IMR-90 (cell line): ENCODE data around the gene SEPTIN2. TPM values are rescaled to one million over a fixed set of nuclear protein-coding genes. Genes with fewer than 3 reads are reported as not detected.

Experiments
- ATAC-seq: fragments of 200-7000 bp; cut with Tn5 transposase; 2 replicates; pipeline ENCODE4 v1.9.1; 2020; ENCODE audit warnings: low read depth, mild to moderate bottlenecking, moderate library complexity
- BruUV-seq: library from RNA; stranded (reverse); fragments of 400-500 nt; replicated peaks from 2 replicates; lab custom pipeline; 2021; lab: Mats Ljungman, UMichigan
- CTCF ChIA-PET: fragments of 300-600 bp; formaldehyde crosslinking; extraction: SDS; loops from one replicate; lab custom pipeline; 2021; ENCODE audit warnings: antibody characterized with exemption; lab: Yijun Ruan, JAX
- POLR2A ChIA-PET: fragments of 300-600 bp; sonication (Branson Sonifier 250); formaldehyde crosslinking; loops from one replicate; lab custom pipeline; 2022; ENCODE audit warnings: antibody characterized with exemption; ENCODE audit not compliant: unreplicated experiment; lab: Charles Lee
- DNase-seq: peaks from one replicate; pipeline ENCODE4 v3.0.0; 2013
- H2AFZ ChIP-seq: replicated peaks from 2 replicates; pipeline ENCODE3; 2013; ENCODE audit warnings: low read length, mild to moderate bottlenecking; ENCODE audit not compliant: poor library complexity
- H2AK5ac ChIP-seq: 2 replicates; pipeline ENCODE4 v1.6.1; 2013; ENCODE audit warnings: low read depth, low read length, inconsistent platforms
- H2AK9ac ChIP-seq: replicated peaks from 2 replicates; pipeline ENCODE3; 2013; ENCODE audit warnings: mild to moderate bottlenecking, low read depth, low read length, moderate library complexity; ENCODE audit not compliant: poor library complexity
- H2BK120ac ChIP-seq: 2 replicates; pipeline ENCODE4 v1.6.1; 2013; ENCODE audit warnings: low read depth, low read length, inconsistent platforms
- H2BK15ac ChIP-seq: 3 replicates; pipeline ENCODE4 v1.6.1; 2013; ENCODE audit warnings: low read depth, low read length, inconsistent platforms
- H2BK20ac ChIP-seq: 2 replicates; pipeline ENCODE4 v1.6.1; 2013; ENCODE audit warnings: low read depth, mild to moderate bottlenecking, inconsistent platforms, low read length, moderate library complexity
- H2BK5ac ChIP-seq: 2 replicates; pipeline ENCODE4 v1.6.1; 2013; ENCODE audit warnings: mild to moderate bottlenecking, low read depth, low read length, inconsistent platforms; ENCODE audit not compliant: poor library complexity, severe bottlenecking
- H3K14ac ChIP-seq: replicated peaks from 2 replicates; pipeline ENCODE4 v1.6.1; 2013; ENCODE audit warnings: low read depth, low read length, inconsistent platforms
- H3K18ac ChIP-seq: 2 replicates; pipeline ENCODE4 v1.6.1; 2013; ENCODE audit warnings: low read depth, low read length, control low read depth
- H3K23ac ChIP-seq: 2 replicates; pipeline ENCODE4 v1.6.1; 2013; ENCODE audit warnings: low read depth, low read length, inconsistent platforms
- H3K27ac ChIP-seq: 2 replicates; pipeline ENCODE4 v1.5.1; 2013; ENCODE audit warnings: mild to moderate bottlenecking, control low read depth, low read length; ENCODE audit not compliant: insufficient read depth
- H3K27me3 ChIP-seq: 2 replicates; pipeline ENCODE4 v1.6.1; 2013; ENCODE audit warnings: low read length; ENCODE audit not compliant: control insufficient read depth, insufficient read depth
- H3K36me3 ChIP-seq: 2 replicates; pipeline ENCODE4 v1.6.1; 2013; ENCODE audit warnings: low read length, mixed read lengths; ENCODE audit not compliant: control insufficient read depth, insufficient read depth
- H3K4ac ChIP-seq: 2 replicates; pipeline ENCODE4 v1.6.1; 2013; ENCODE audit warnings: low read depth, low read length, inconsistent platforms
- H3K4me1 ChIP-seq: 2 replicates; pipeline ENCODE4 v1.6.1; 2013; ENCODE audit warnings: low read length, mixed read lengths; ENCODE audit not compliant: control insufficient read depth, insufficient read depth
- H3K4me2 ChIP-seq: 2 replicates; pipeline ENCODE4 v1.6.1; 2013; ENCODE audit warnings: low read depth, mild to moderate bottlenecking, control low read depth, low read length, moderate library complexity
- H3K4me3 ChIP-seq: 2 replicates; pipeline ENCODE4 v1.5.1; 2013; ENCODE audit warnings: low read depth, mild to moderate bottlenecking, control low read depth, low read length, moderate library complexity; ENCODE audit not compliant: insufficient read depth
- H3K56ac ChIP-seq: 2 replicates; pipeline ENCODE4 v1.6.1; 2013; ENCODE audit warnings: low read length, inconsistent platforms; ENCODE audit not compliant: insufficient read depth; ENCODE audit errors: extremely low read depth
- H3K79me1 ChIP-seq, 2 experiments: 2 replicates each; pipeline ENCODE4 v1.6.1; 2013; ENCODE audit warnings: low read length in 2 of 2, inconsistent platforms in 1 of 2, low read depth in 1 of 2
- H3K9ac ChIP-seq: 2 replicates; pipeline ENCODE4 v1.6.1; 2013; ENCODE audit warnings: low read depth, low read length, control low read depth
- H3K9me1 ChIP-seq: 2 replicates; pipeline ENCODE4 v1.6.1; 2013; ENCODE audit warnings: low read length, inconsistent platforms; ENCODE audit not compliant: insufficient read depth
- H3K9me3 ChIP-seq: 2 replicates; pipeline ENCODE4 v1.6.1; 2013; ENCODE audit warnings: low read length; ENCODE audit not compliant: control insufficient read depth, insufficient read depth
- H4K20me1 ChIP-seq: 2 replicates; pipeline ENCODE4 v1.6.1; 2013; ENCODE audit warnings: low read length, inconsistent platforms; ENCODE audit not compliant: insufficient read depth
- H4K5ac ChIP-seq: 2 replicates; pipeline ENCODE4 v1.6.1; 2013; ENCODE audit warnings: mild to moderate bottlenecking, low read depth, low read length, control low read depth
- H4K8ac ChIP-seq, 2 experiments: 2 replicates each; pipeline ENCODE4 v1.6.1; 2013; ENCODE audit warnings: low read depth in 2 of 2, low read length in 2 of 2, control low read depth in 1 of 2, inconsistent platforms in 1 of 2
- H4K91ac ChIP-seq: 2 replicates; pipeline ENCODE4 v1.6.1; 2013; ENCODE audit warnings: low read depth, low read length, inconsistent platforms; ENCODE audit not compliant: insufficient read depth
- BHLHE40 ChIP-seq: fragments of 150-350 bp; IDR thresholded peaks from 2 replicates; pipeline ENCODE4 v1.6.1; 2016; ENCODE audit warnings: mild to moderate bottlenecking, low read depth, low read length
- CEBPB ChIP-seq: IDR thresholded peaks from 2 replicates; pipeline ENCODE4 v1.6.1; 2012; ENCODE audit warnings: low read depth, low read length, improper control_type of control experiment
- CTCF ChIP-seq: conservative IDR thresholded peaks from 2 replicates; pipeline ENCODE4 v1.5.1; 2012; ENCODE audit warnings: mild to moderate bottlenecking, low read depth, low read length, improper control_type of control experiment
- ELK1 ChIP-seq: fragments of 150-350 bp; IDR thresholded peaks from 2 replicates; pipeline ENCODE4 v1.6.1; 2016; ENCODE audit warnings: low read depth, mild to moderate bottlenecking, low read length, moderate library complexity, borderline replicate concordance
- FOS ChIP-seq: fragments of 150-350 bp; IDR thresholded peaks from 2 replicates; pipeline ENCODE4 v1.6.1; 2016; ENCODE audit warnings: low read depth, low read length
- MAFK ChIP-seq: IDR thresholded peaks from 2 replicates; pipeline ENCODE4 v1.6.1; 2012; ENCODE audit warnings: low read depth, low read length, improper control_type of control experiment
- MAZ ChIP-seq: IDR thresholded peaks from 2 replicates; pipeline ENCODE4 v1.6.1; 2012; ENCODE audit warnings: low read depth, mild to moderate bottlenecking, low read length, improper control_type of control experiment, moderate library complexity, borderline replicate concordance
- MXI1 ChIP-seq: IDR thresholded peaks from 2 replicates; pipeline ENCODE4 v1.6.1; 2012; ENCODE audit warnings: low read depth, mild to moderate bottlenecking, low read length, moderate library complexity, borderline replicate concordance
- NFE2L2 ChIP-seq: fragments of 150-350 bp; IDR thresholded peaks from 2 replicates; pipeline ENCODE4 v1.6.1; 2016; ENCODE audit warnings: low read depth, mild to moderate bottlenecking, low read length
- POLR2A ChIP-seq: IDR thresholded peaks from 2 replicates; pipeline ENCODE4 v1.6.1; 2012; ENCODE audit warnings: mild to moderate bottlenecking, low read depth, low read length
- RAD21 ChIP-seq: IDR thresholded peaks from 2 replicates; pipeline ENCODE4 v1.6.1; 2012; ENCODE audit warnings: low read length, improper control_type of control experiment
- RCOR1 ChIP-seq: IDR thresholded peaks from 2 replicates; pipeline ENCODE4 v1.6.1; 2012; ENCODE audit warnings: mild to moderate bottlenecking, low read length, improper control_type of control experiment; ENCODE audit not compliant: insufficient replicate concordance
- RFX5 ChIP-seq: IDR thresholded peaks from 2 replicates; pipeline ENCODE4 v1.8.0; 2012; ENCODE audit warnings: low read depth, mild to moderate bottlenecking, low read length, moderate library complexity
- SMC3 ChIP-seq: fragments of 150-350 bp; IDR thresholded peaks from 2 replicates; pipeline ENCODE4 v1.6.1; 2016; ENCODE audit warnings: low read depth, mild to moderate bottlenecking, antibody characterized with exemption, low read length, moderate library complexity
- USF2 ChIP-seq: fragments of 150-350 bp; IDR thresholded peaks from 2 replicates; pipeline ENCODE4 v1.6.1; 2017; ENCODE audit warnings: mild to moderate bottlenecking, antibody characterized with exemption, low read length, low read depth
- WGBS, 2 experiments: methylation state at CpG; one replicate each; pipeline versions ENCODE4 v1.1.5 to v1.1.7; 2013; ENCODE audit warnings: missing lambda C conversion rate in 2 of 2; ENCODE audit not compliant: insufficient read length in 1 of 2; ENCODE audit errors: extremely low coverage in 2 of 2; 5-methylcytosine and 5-hydroxymethylcytosine counted together
- dilution Hi-C: fragments of 300-500 bp; cut with HindIII; formaldehyde crosslinking; loops from one replicate; pipeline ENCODE4 v1.14.3; 2018; ENCODE audit warnings: low sequenced_read_pairs; ENCODE audit not compliant: unreplicated experiment
- in situ Hi-C: fragments of 300-500 bp; cut with MboI; formaldehyde crosslinking; loops from 3 replicates; pipeline ENCODE4 v1.14.3; 2019; ENCODE audit warnings: low sequenced_read_pairs, inconsistent platforms, mixed read lengths
- intact Hi-C: fragments of 100-400 bp; cut with micrococcal nuclease; formaldehyde crosslinking; loops from 2 replicates; pipeline ENCODE4 v1.10.0; 2022
- polyA plus RNA-seq, 3 experiments: library from polyadenylated mRNA; depleted of rRNA; stranded (reverse); fragments of >200 nt; gene quantifications; 2 replicates each; pipeline ENCODE4 v1.2.3, GENCODE V29; 2012; ENCODE audit warnings: low replicate concordance in 1 of 3
- total RNA-seq: library from RNA; depleted of rRNA; stranded (reverse); fragments of >200 nt; gene quantifications from 2 replicates; pipeline ENCODE4 v1.2.3, GENCODE V29; 2012

Gene SEPTIN2
- total and polyA plus RNA-seq, 2 of the 4 experiments (the other 2 are of a cell fraction) = 420 to 504 TPM

GRCh38 chr2:241373446-241373845 lies 57.7 kb downstream of the SEPTIN2 start:
- Histone ChIP-seq H3K14ac (no peak overlapping the region), H4K91ac (no peak overlapping the region), H3K4me2 (no peak overlapping the region), H3K18ac (no peak overlapping the region), H3K9me3 (no peaks in the 10 kb centered on the region), H2AK5ac (no peak overlapping the region), H4K5ac (no peak overlapping the region), H3K9ac (no peak overlapping the region), H3K56ac (no peak overlapping the region), H2BK120ac (no peak overlapping the region), H2AK9ac (no peak overlapping the region), H2BK15ac (no peak overlapping the region), H3K36me3 (peaks cover 11% of the 10 kb centered on the region), H3K79me1 (peaks cover 36 to 63% of the 10 kb centered on the region in 2 experiments), H3K23ac (no peak overlapping the region), H3K4ac (no peak overlapping the region), H3K4me3 (no peak overlapping the region), H2BK5ac (no peak overlapping the region), H3K9me1 (peaks cover 19% of the 10 kb centered on the region; the same call in 1 of the 2 replicates), H3K27me3 (no peaks in the 10 kb centered on the region), H2BK20ac (no peak overlapping the region), H3K27ac (no peak overlapping the region), H4K8ac (no peak overlapping the region), H3K4me1 (peaks cover 6% of the 10 kb centered on the region), H2AFZ (no peak overlapping the region), H4K20me1 (peaks cover 23% of the 10 kb centered on the region)
- in situ Hi-C loops (no loop called here), dilution Hi-C loops (no loop called here), intact Hi-C loops (no loop called here)
- no CpG with 5 or more reads among the region's 3 CpGs for WGBS, 2 experiments
- TF ChIP-seq SMC3 (no peak), POLR2A (no peak), MAZ (no peak), NFE2L2 (no peak), MAFK (no peak), CTCF (no peak), FOS (no peak), RAD21 (no peak), USF2 (no peak), RCOR1 (no peak), CEBPB (no peak), BHLHE40 (no peak), MXI1 (no peak), ELK1 (no peak), RFX5 (no peak)
- CTCF ChIA-PET = no interaction called here
- ATAC-seq (no peak), DNase-seq (no peak)
- POLR2A ChIA-PET = no interaction called here
- no TSS peak for BruUV-seq
